Skin of body (tissue), 2 donors: ENCODE data around the gene EFCC1. TPM values are rescaled to one million over a fixed set of nuclear protein-coding genes. Genes with fewer than 3 reads are reported as not detected.
A peak's percentile ranks its signal among the peaks of the same experiment; 100 is the strongest.

Experiments used
- DNase-seq: peaks from one replicate; lab custom pipeline; 2025; lab: John Stamatoyannopoulos, UW
- total RNA-seq: library from RNA; depleted of rRNA; stranded (reverse); fragments of >200 nt; gene quantifications from one replicate; pipeline ENCODE4 v1.2.3, GENCODE V29; 2014

The EFCC1 gene, protein sequence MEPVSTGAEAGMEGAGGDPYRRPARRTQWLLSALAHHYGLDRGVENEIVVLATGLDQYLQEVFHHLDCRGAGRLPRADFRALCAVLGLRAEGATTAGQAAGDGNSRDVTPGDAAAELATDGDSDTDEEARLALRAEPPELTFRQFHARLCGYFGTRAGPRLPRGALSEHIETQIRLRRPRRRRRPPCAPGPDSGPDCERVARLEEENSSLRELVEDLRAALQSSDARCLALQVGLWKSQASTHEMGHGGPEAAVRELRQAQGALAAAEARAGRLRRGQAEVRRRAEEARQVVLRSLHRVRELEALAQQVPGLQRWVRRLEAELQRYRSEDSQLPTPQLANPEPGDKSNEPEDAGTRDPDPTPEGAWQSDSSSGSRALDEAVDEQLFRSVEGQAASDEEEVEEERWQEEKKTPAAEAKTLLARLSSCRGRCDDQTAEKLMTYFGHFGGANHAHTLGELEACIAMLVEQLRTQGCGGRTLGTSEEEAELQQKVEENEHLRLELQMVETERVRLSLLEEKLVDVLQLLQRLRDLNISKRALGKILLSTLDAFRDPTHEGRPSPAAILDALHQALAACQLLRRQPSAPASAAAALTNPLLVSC
- 0.79 TPM for total RNA-seq

GRCh38 chr3:129001101-129001805 is at the start of gene EFCC1:
Gene EFCC1 (plus strand): TSS chr3:129001304. CDS start chr3:129001629, 325 bp downstream.
- DNase-seq, result peak; percentile 61

DNA sequence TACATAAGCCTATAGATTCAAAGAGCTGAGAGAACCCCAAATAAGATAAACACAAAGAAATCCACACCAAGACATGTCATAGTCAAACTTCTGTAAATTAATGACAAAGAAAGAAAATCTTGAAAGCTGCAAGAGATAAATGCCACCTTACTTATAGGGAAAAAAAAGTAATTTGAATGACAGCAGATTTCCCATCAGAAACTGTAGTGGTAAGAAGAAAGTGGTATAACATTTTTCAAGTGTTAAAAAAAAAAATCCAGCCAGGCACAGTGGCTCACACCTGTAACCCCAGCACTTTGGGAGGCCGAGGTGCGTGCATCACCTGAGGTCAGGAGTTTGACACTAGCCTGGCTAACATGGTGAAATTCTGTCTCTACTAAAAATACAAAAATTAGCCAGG is 44.7 kb upstream of the EFCC1 start:
- DNase-seq, result no peak

- no peak for DNase-seq
Measured at GRCh38 chr3:128965280-128965679, 35.8 kb upstream of the EFCC1 start.

- DNase-seq, result no peak
Measured at GRCh38 chr3:128965818-128966217, 35.3 kb upstream of the EFCC1 start.

- DNase-seq, result no peak
Measured at GRCh38 chr3:128967748-128968355, 33.3 kb upstream of the EFCC1 start.

- peak; percentile 15 for DNase-seq
Measured at GRCh38 chr3:128969993-128970739, 30.9 kb upstream of the EFCC1 start.

- DNase-seq, result no peak
Measured at GRCh38 chr3:128970740-128971047, 30.4 kb upstream of the EFCC1 start.

DNA sequence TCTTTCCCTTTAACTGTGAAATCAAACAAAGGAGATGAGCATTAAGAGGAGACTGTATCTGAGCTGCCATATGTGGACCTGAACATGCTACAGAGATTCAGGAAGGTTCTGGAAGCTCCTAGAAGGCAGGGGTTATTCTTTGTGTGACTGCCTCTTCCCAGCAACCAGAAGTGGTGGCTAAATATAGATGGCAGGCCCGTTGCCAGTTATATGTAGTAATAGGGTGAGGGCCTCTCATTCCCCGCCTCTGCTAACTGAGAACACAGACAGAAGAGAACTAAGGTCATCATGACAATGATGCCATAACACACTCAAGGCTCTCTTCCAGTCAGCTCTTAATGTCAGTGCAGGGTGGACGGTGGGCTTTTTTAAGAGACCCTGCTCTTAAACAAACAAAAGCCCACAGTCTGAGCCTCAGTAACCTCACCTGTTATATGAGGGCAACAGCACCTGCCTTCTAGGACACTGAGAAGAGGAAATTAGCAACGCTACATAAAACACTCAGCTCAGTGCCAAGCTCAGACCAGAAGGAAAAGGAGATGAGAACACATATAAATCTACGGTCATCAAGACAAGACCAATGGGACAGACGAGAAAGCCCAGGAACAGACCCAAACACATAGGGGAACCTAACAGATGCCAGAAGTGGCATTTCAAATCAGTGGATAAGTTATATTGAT is 29.5 kb upstream of the EFCC1 start:
- DNase-seq, result no peak

GRCh38 chr3:128973988-128974564 is 27.0 kb upstream of the EFCC1 start:
- no peak for DNase-seq

GRCh38 chr3:128975276-128975675 is 25.8 kb upstream of the EFCC1 start:
- no peak for DNase-seq

- DNase-seq, result no peak
Measured at GRCh38 chr3:128983293-128984069, 17.6 kb upstream of the EFCC1 start.

GRCh38 chr3:128984596-128984995 is 16.5 kb upstream of the EFCC1 start:
- no peak for DNase-seq

DNA sequence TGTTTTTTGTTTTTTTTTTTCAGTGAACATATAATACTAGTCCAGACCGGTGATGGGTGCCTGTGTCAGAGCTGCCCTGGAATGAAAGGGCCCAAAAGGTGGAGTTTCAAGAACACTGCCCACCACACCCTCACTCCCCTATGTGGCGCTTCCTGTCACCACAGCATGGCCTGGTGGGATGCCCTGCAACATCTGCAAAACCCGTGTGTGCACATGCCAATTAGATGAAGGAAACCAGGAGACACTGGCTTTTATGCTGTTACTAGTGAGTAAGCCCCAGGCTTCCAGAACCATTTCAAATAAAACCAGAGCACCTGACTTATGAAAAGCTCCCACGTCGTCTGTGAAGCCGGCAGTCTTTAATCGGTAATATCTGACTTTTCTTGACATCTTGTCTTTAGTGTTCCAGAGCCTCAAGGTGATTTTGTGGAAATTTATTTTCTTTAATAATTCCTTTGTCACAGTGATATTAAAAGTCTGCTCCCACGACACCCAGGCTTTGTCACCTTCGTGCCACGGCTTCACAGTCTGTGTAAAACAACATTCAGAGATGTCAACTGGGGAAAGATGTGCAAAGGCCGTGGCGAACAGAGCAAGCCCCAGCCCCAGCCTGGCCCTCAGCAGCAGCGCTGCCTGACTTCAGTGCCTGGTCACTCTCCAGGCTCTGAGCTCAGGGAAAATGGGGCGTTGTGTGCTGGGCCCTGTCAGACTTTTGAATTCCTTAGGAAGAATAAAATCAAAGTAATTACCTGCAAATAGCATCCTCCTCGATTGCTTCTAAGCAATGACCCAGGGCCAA is 13.6 kb upstream of the EFCC1 start:
- DNase-seq, result no peak

DNA sequence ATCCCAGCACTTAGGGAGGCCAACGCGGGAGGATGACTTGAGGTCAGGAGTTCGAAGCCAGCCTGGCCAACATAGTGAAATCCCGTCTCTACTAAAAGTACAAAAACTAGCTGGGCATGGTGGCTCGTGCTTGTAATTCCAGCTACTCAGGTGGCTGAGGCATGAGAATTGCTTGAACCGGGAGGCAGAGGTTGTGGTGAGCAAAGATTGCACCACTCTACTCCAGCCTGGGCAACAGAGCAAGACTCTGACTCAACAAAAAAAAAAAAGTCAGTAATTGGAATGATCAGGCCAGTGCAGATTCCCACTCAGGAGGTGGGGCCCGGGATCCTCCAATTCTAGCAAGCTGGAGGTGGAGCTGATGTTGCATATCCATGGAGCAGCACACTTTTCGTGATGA is 12.8 kb upstream of the EFCC1 start:
- DNase-seq, result no peak

DNA sequence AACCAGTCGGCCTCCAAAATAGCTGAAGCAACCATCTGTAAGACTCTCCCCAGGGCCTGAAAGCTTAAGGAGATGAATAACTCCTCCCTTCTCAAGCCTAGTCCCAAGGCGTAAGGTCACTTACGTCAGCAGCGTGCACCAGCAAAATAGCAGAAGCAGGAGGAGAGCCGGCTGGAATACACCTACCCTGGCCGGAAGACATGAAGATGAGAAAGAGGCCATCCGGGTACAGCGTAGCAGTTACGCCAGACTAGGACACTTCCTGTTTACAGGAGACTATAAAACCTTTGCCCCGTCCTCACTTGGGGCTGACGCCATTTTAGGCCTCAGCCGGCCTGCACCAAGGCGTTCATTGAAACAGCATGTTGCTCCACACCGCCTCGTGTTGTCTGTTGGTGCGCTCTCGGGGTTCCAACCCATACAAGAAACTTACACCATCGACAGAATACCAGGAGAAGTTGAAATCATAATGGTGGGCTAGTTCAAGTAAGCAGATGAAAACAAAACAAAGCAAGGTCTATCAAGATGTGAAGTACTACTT is 9.7 kb upstream of the EFCC1 start:
- no peak for DNase-seq

GRCh38 chr3:128992926-128993460 is 8.1 kb upstream of the EFCC1 start:
- DNase-seq, result no peak

DNA sequence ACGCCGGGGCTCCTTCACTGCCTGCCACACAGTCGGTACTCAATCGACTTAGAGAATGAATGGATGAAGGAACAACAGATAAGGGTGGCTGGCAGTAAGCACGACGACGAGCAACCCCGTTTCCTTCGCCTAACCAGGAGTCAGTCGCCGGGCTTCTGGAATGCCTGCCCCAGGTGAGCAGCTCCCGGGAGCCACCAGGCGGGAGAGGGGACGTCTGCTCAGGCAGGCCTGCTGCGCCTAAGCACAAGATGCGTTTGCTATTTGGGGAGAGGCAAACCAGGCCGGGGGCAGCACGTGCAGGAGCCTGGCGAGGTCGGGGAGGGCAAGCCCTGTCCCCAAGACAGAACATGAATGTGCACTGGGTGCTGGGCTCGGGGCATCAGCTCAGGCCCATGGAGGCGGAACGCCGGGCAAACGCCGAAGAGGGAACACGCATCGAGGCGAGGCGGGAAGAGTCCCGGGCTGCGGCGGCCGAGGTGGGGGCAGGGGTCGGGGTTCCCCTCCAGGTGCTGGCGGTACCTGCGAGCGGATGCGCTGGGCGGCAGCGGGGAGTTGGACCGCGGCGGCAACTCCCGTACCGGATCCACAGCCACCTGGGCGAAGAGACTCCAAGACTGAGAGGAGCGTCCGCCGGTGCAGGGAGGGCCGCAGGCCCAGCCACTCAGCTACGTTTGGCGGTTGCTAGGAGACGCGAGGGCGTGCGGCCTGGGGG is 7.5 kb upstream of the EFCC1 start, which contains the start of gene CFAP92:
TSS of gene CFAP92 (minus strand) at position 616 of the 712 bp plus-strand sequence. CDS start 772 bp downstream, outside the sequence.
- DNase-seq, result peak; percentile 27

DNA sequence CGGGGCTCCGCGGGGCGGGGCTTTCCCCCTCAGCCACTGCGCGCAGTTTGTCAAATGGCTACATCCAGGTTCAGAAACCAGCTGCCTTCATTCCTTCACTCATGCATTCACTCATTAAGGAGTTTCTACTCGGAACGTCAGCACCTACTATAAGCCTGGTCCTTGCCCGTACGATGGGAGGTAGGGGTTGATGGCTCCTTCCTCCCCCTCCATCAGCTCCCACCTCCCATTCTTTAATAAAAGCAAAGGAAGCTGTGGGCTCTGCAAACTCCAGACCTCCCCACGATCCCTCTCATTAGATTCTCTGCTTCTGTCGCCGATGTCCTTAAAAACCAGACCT is 7.0 kb upstream of the EFCC1 start:
- DNase-seq, result no peak
